C4-2B (cell line): ENCODE measurements around the gene MAN1A1.

Experiments
- ZFX ChIP-seq: fragments of 450-650 bp; IDR thresholded peaks from 2 replicates; pipeline ENCODE4 v1.6.1; 2017
- TF ChIP-seq, protein P1 (sequence below): fragments of 450-650 bp; conservative IDR thresholded peaks from 2 replicates; pipeline ENCODE4 v1.5.1; 2017; ENCODE audit warnings: mild to moderate bottlenecking

DNA sequence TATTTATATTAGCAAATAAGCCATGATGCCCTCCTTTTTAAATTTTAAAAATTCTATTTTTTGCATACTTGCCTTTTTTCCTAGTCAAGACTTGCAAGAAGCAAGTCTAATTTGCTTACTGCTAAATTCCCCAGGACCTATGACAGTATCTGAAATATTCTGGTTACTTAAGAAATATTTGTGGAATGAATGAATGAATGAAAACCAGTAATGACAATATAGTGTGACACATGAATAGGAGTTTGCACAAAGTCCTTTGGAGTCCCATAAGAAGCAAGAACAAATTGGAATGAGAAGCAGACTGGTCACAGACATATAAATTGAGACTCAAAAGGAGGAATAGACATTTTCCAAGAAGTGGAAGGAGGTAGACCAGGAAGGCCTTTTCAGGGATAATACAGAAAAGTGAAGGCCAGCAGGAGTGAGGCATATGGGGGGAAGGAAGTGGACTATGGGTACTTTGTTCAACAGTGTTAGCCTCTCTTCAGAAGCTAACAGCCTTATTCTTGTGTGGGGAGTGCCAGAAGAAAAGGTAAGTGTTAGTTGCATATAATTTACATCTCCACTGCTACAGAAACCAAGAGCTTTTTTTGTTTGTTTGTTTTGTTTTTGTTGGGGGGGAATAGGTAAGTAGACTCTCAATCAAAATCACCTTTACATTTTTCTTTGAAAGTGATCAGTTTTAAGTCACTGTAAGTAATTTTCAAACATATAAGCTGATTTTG lies 177.5 kb downstream of the MAN1A1 start:
- TF ChIP-seq, protein P1, sequence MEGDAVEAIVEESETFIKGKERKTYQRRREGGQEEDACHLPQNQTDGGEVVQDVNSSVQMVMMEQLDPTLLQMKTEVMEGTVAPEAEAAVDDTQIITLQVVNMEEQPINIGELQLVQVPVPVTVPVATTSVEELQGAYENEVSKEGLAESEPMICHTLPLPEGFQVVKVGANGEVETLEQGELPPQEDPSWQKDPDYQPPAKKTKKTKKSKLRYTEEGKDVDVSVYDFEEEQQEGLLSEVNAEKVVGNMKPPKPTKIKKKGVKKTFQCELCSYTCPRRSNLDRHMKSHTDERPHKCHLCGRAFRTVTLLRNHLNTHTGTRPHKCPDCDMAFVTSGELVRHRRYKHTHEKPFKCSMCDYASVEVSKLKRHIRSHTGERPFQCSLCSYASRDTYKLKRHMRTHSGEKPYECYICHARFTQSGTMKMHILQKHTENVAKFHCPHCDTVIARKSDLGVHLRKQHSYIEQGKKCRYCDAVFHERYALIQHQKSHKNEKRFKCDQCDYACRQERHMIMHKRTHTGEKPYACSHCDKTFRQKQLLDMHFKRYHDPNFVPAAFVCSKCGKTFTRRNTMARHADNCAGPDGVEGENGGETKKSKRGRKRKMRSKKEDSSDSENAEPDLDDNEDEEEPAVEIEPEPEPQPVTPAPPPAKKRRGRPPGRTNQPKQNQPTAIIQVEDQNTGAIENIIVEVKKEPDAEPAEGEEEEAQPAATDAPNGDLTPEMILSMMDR: no peak
- no peak for TF ChIP-seq ZFX
